Memory B cell (primary cell): Measurements from ENCODE around the gene NUSAP1.
"Not testable (repeated sequence)": the region's sequence is repeated elsewhere in the genome, so short reads cannot be mapped to it uniquely, and the experiment has no call there.

ENCODE experiments used
- ATAC-seq: fragments of 150-1000 bp; cut with Tn5 transposase; 2 replicates; pipeline ENCODE4 v1.10.0; 2021; ENCODE audit warnings: low read depth, mild to moderate bottlenecking, moderate library complexity
- DNase-seq, 2 donors: peaks; one replicate each; pipeline ENCODE4 v3.0.0; 2022; ENCODE audit warnings: low spot score in 2 of 2
- H3K27ac Mint-ChIP-seq: one replicate; pipeline ENCODE4 v1.8.0; 2022; ENCODE audit warnings: mild to moderate bottlenecking, moderate library complexity, mixed read lengths
- H3K27me3 Mint-ChIP-seq: one replicate; pipeline ENCODE4 v1.8.0; 2022; ENCODE audit warnings: mixed read lengths
- H3K36me3 Mint-ChIP-seq: one replicate; pipeline ENCODE4 v1.8.0; 2022; ENCODE audit warnings: mild to moderate bottlenecking, mixed read lengths
- H3K4me1 Mint-ChIP-seq: one replicate; pipeline ENCODE4 v1.8.0; 2022; ENCODE audit warnings: mixed read lengths
- H3K4me3 Mint-ChIP-seq: one replicate; pipeline ENCODE4 v1.8.0; 2022; ENCODE audit warnings: mild to moderate bottlenecking, moderate library complexity, mixed read lengths
- H3K9me3 Mint-ChIP-seq: one replicate; pipeline ENCODE4 v1.8.0; 2022; ENCODE audit warnings: mixed read lengths

Gene NUSAP1

DNA sequence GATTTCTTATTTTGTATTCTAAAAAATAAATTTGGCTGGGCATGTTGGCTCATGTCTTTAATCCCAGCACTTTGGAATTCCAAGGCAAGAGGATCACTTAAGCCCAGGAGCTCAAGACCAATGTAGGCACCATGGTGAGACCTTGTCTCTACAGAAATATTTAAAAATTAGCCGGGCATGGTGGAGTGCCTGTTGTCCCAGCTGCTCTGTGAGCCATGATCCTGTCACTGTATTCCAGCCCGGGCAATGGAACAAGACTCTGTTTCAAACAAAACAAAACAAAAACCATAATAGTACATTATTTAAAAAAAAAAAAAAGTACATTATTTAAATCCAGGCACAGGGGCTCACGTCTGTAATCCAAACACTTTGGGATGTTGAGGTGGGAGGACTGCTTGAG, 78.8 kb downstream of the NUSAP1 start:
- H3K36me3 Mint-ChIP-seq: no peaks in the 10 kb centered on the region
- peaks cover 11% of the 10 kb centered on the region for H3K4me1 Mint-ChIP-seq
- no peak for ATAC-seq
- no peak for DNase-seq
- no peak overlapping the region for H3K4me3 Mint-ChIP-seq
- H3K27ac Mint-ChIP-seq: no peak overlapping the region
- no peaks in the 10 kb centered on the region for H3K9me3 Mint-ChIP-seq
- no peaks in the 10 kb centered on the region for H3K27me3 Mint-ChIP-seq

DNA sequence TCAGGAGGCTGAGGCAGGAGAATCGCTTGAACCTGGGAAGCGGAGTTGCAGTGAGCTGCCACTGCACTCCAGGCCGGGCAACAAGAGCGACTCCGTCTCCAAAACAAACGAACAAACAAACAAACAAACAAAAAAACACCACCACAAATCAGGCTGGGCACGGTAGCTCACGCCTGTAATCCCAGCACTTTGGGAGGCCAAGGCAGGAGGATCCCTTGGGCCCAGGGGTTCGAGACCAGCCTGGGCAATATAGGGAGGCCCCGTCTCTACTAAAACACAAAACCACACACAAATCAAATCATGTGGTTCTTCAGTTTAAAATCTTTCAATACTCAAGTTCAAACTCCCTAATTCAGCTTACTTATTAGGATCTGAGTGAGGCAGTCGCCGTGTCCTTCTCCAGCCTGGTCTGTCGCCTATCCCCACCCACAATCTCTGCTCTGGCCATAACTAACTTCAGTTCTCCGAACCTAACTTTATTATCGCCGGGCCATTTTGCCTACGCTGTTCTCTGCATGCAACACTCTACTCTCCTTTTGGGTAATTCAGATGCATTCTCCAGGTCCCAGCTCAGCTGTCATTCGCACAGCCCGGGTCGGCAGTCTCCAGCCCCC, 83.6 kb downstream of the NUSAP1 start:
- ATAC-seq (peak; percentile 2), DNase-seq (no peak)
- Mint-ChIP-seq H3K9me3 (no peaks in the 10 kb centered on the region), H3K27ac (peak overlapping the region; percentile 89), H3K4me1 (peaks cover 29% of the 10 kb centered on the region), H3K27me3 (no peaks in the 10 kb centered on the region), H3K4me3 (peak overlapping the region; percentile 89), H3K36me3 (no peaks in the 10 kb centered on the region)

DNA sequence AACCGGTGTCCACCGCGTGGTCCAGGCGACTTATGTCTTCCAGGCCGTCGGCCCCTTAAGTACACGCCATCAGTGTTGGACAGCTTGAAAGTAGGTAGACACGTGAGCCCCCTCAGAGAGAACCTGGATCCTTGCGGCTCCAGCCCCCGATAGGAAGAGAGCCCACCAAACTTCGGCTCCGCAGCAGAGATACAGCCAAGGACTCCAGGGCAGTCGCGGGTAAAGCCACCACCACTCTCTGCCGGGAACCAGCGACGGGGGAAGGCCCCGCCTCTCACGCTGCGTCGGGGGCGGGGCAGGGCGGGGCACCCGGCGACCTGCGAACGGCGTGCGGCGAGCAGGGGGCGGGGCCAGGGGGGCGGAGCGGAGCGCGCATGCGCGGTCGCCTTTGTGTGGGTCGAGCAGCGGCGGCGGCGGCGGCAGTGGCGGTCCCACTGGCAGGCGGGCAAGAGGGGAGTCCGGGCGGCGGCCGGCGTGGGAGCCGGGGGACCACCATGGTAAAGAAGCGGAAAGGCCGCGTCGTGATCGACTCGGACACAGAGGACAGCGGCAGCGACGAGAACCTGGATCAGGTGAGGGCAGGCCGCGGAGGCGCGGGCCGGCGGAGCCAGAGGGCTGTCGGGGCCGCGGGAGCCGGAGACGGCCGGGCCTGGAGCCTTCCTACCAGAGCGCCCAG, 84.2 kb downstream of the NUSAP1 start, which contains the start of gene RTF1:
RTF1 (plus strand) TSS at position 354 of the 676 bp plus-strand sequence; CDS start at position 375, 21 bp downstream.
- peak within 1 kb of the TSS; percentile 89 for H3K4me3 Mint-ChIP-seq
- peak within 1 kb of the TSS; percentile 89 for H3K27ac Mint-ChIP-seq
- DNase-seq (peak; percentile 98 to 99), ATAC-seq (peak; percentile 93)
- H3K36me3 Mint-ChIP-seq: peaks cover 1% of the 10 kb centered on the region
- no peaks in the 10 kb centered on the region for H3K27me3 Mint-ChIP-seq
- H3K9me3 Mint-ChIP-seq: no peaks in the 10 kb centered on the region
- peaks cover 29% of the 10 kb centered on the region for H3K4me1 Mint-ChIP-seq

DNA sequence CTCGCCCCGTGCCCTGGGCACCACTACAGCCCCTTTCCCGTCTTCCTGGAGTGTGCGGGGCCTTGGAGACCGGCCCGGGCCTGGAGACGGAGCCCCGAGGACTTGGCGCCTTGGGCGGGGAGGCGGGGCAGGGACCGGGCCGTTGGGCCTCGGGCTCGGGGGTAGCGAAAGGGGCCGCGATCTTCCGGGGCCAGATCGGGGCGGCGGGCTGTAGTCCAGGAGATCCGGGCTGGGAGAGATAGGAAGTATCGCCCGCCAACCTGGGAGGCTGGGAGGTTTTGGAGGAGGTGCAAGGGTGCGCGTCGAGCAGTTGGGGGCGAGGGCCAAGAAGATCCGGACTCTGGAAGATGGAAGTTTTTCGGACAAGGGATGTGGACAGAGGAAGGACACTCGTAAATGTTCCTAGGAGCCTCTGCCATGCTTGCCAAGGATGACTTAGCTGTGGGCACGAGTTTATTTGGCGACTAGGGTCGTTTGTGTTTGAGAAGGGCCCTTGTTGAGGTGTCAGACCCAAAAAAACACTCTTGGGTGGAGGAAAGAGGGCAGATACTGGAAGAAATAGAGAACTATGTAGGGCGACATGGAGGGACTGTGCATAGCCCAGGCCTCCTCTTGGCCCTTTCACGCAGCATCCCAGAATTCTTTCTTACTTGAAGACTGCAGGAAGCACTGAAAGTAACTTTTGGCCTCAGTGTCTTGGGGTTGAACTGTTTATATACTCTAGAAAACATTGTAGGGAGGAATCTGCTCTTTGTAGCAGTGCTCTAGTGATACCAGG, 84.9 kb downstream of the NUSAP1 start:
- Mint-ChIP-seq H3K27ac (peak overlapping the region; percentile 89), H3K4me3 (peak overlapping the region; percentile 89), H3K27me3 (no peaks in the 10 kb centered on the region), H3K36me3 (peaks cover 1% of the 10 kb centered on the region), H3K4me1 (peaks cover 29% of the 10 kb centered on the region), H3K9me3 (no peaks in the 10 kb centered on the region)
- no peak for DNase-seq
- ATAC-seq: peak; percentile 29

DNA sequence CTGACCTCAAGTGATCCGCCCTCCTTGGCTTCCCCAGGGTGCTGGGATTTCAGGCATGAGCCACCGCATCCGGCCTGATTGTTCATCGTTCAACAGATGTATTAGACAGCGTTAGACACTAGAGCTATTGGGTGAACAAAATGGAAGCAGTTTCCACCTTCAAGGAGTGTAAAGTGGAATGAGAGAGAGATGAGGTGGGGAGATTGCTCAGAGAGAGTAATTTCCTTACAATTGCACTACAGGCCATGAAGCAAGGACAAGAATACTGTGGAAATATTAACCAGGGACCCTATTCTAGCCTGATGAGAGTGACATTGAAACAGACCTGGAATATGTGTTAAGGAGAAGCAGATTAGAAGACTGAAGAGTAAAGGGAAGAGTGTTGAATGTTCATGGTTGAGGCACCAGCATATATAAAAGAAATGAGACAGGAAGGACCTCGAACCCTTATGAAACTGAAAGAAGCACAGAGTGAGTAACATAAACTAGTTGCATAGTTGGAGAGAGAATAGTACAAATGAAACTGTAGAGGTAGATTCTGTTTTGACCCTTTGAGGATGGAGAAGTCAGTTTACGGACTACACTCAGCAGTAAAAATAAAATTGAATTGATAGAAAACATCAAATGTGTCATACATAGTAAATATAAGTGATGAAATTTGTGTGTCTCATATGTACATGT, 91.4 kb downstream of the NUSAP1 start:
- ATAC-seq: peak; percentile 79
- Mint-ChIP-seq H3K4me3 (peak overlapping the region; percentile 11), H3K36me3 (peaks cover 3% of the 10 kb centered on the region), H3K9me3 (no peaks in the 10 kb centered on the region), H3K27ac (peak overlapping the region; percentile 65), H3K4me1 (peaks cover 19% of the 10 kb centered on the region), H3K27me3 (no peaks in the 10 kb centered on the region)
- no peak for DNase-seq

DNA sequence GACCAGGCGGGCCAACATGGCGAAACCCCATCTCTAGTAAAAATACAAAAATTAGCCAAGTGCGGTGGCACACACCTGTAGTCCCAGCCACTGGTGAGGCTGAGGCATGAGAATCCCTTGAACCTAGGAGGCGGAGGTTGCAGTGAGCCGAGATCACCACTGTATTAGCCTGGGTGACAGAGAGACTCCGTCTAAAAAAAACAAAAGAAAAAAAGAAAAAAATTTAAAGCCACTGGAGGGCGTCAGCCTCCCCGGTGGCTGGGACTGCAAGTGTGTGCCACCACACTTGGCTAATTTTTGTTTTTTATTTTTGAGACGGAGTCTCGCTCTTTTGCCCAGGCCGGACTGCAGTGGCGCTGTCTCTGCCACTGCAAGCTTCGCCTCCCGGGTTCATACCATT, 92.1 kb downstream of the NUSAP1 start:
- Mint-ChIP-seq H3K27ac (peak overlapping the region; percentile 65), H3K4me3 (no peak overlapping the region), H3K9me3 (no peaks in the 10 kb centered on the region), H3K36me3 (peaks cover 3% of the 10 kb centered on the region), H3K4me1 (peaks cover 26% of the 10 kb centered on the region), H3K27me3 (no peaks in the 10 kb centered on the region)
- DNase-seq: no peak
- ATAC-seq: peak; percentile 30

DNA sequence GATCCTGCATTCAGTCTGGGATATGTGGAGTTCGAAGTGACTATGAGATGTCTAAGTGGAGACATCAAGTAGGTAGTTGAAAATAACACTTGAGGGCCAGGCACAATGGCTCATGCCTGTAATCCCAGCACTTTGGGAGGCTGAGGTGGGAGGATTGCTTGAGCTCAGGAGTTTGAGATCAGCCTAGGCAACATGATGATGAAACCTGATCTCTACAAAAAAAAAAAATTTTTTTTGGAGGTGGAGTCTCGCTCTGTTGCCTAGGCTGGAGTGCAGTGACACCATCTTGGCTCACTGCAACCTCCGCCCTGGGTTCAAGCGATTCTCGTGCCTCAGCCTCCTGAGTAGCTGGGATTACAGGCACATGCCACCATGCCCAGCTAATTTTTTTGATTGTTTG, 93.2 kb downstream of the NUSAP1 start:
- not testable (repeated sequence) for DNase-seq, H3K36me3 Mint-ChIP-seq, H3K4me3 Mint-ChIP-seq, ATAC-seq, H3K27me3 Mint-ChIP-seq, H3K9me3 Mint-ChIP-seq
- Mint-ChIP-seq H3K27ac (peak overlapping the region; percentile 2), H3K4me1 (peaks cover 19% of the 10 kb centered on the region)

DNA sequence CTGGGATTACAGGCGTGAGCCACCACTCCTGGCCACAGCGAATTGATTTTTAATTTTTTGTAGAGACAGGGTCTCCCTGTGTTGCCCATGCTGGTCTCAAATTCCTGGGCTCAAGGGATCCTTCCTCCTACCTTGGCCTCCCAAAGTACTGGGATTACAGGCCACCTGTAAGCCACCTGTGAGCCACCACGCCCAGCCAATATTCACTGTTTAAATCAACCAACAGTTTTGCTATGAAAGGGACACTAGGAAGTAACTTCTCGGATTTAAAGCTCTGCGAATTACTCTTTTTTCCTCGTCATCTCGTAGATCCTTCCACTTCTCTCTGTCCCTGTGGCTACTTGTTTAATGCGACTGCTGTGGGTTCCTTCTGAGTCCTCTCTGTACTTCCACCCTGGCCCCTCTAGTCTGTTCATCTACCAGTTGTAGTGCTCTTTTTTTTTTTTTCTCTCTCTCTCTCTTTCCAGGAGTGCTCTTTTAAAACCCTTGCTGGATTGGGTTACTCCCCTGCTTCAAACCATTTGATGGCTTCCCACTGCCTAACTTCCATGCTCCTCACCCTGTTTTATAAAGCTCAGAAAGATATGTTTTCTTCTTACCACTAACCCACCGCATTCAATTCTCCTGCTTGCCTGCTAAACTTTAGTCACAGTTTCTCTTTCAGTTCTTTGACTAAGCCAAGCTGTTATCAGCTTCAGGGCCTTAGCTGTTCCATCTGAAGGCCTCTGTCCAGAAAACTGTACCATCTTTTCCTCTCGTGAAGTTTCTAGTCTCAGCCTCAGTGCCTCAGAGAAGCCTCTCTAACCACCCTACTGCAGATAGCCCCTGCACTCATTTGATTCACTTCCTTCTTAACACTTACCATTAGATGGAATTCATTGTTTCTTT, 96.6 kb downstream of the NUSAP1 start:
- peak overlapping the region; percentile 66 for H3K27ac Mint-ChIP-seq
- ATAC-seq (peak; percentile 61), DNase-seq (no peak)
- peaks cover 15% of the 10 kb centered on the region for H3K4me1 Mint-ChIP-seq
- H3K4me3 Mint-ChIP-seq: peak overlapping the region; percentile 51
- no peaks in the 10 kb centered on the region for H3K9me3 Mint-ChIP-seq
- peaks cover 4% of the 10 kb centered on the region for H3K36me3 Mint-ChIP-seq
- H3K27me3 Mint-ChIP-seq: no peaks in the 10 kb centered on the region
